ENCODE measurements around the gene CYTH2.
A peak's percentile ranks its signal among the peaks of the same experiment; 100 is the strongest.

The CYTH2 gene

DNA sequence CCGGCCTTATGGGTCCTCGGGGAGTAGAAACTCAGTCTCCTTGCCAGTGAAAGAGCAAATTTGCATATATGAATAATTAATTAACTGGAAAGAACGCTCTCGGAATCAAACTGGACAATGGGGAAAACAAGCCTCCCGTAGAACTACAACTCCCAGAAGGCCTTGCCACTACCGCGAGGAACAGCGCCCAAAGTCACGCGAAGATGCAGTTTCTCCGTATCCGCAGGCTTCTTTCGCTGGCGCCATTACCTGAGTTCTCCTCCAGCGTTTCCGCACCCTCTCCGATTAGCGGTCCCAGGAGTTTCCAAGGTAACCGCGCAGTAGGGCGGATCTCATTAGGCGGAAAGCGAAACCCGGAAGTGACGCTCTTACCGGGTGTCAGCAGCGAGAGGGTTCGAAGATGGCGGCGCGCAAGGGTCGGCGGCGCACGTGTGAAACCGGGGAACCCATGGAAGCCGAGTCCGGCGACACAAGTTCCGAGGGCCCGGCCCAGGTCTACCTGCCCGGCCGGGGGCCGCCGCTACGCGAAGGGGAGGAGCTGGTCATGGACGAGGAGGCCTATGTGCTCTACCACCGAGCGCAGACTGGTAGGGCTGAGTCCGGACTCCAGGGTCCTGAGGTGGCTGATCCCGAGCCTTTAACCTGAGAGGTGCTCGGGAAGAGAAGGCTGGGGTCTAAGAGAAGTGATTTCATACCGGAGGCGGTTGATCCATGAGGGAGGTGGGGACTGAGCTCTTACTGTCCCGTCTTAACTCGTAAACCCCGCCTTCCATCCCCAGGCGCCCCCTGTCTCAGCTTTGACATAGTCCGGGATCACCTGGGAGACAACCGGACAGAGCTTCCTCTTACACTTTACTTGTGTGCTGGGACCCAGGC is 23.3 kb upstream of the CYTH2 start, which contains the start of gene GRWD1:
Gene GRWD1, plus strand, starts transcription at position 378 of the 876 bp plus-strand sequence. Its CDS starts 23 bp downstream, at position 401.
- peak; percentile 95 for FAIRE-seq
- peak; percentile 95 for DNase-seq (ENCODE audit: insufficient read length, low spot score)
- TF ChIP-seq POLR2A (IDR thresholded peaks at IDR 0.05; ENCODE audit: low read depth, low read length), result peak; percentile 55

DNA sequence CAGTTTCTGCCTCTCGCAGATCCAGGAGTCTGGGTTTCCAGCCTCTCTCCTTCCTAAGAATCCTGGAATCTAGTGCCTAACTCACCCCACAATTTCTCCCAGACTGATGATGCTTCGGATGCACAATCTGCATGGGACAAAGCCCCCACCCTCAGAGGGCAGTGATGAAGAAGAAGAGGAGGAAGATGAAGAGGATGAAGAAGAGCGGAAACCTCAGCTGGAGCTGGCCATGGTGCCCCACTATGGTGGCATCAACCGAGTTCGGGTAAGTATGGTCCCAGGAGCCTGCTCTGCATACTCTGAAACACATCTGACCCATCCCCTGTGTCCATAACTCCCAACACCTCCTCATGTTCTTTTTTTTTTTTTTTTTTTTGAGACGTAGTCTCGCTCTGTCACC is 22.6 kb upstream of the CYTH2 start:
- FAIRE-seq (no peak), DNase-seq (ENCODE audit: insufficient read length, low spot score) (no peak)
- TF ChIP-seq POLR2A (IDR thresholded peaks at IDR 0.05; ENCODE audit: low read depth, low read length), result no peak

DNA sequence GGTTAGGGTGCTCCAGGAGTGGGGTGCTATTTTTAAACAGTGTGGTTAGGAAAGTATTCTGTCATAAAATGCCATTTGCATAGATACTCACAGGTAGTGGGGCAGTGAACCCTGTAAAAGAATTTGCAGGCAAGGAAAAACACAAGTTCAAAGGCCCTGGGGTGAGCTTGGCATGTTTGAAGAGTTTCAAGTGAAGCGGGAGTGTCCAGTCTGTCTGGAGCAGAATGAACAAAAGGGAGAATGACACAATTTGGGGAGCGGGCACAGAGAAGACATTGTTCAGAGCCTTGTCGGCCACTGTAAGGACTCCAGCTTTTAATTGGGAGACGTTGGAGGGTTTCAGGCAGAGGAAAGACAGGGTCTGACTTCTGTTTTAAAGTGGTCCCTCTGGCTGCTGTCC is 20.6 kb upstream of the CYTH2 start:
- no peak for TF ChIP-seq POLR2A (IDR thresholded peaks at IDR 0.05; ENCODE audit: low read depth, low read length)
- FAIRE-seq (no peak), DNase-seq (ENCODE audit: insufficient read length, low spot score) (no peak)

DNA sequence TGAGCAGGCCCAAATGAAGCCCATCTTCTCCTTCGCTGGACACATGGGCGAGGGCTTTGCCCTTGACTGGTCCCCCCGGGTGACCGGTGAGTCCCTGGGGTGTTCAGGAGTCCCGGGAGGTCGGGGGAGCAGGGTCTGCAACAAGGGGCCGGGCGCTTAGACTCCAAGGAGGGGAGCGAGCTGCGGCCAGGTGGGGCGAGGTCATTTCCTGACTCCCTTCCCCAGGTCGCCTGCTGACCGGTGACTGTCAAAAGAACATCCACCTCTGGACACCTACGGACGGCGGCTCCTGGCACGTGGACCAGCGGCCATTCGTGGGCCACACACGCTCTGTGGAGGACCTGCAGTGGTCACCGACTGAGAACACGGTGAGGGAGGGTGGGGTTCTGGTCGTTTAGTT is 18.7 kb upstream of the CYTH2 start:
- no peak for FAIRE-seq
- TF ChIP-seq POLR2A (IDR thresholded peaks at IDR 0.05; ENCODE audit: low read depth, low read length), result no peak
- DNase-seq (ENCODE audit: insufficient read length, low spot score), result no peak

DNA sequence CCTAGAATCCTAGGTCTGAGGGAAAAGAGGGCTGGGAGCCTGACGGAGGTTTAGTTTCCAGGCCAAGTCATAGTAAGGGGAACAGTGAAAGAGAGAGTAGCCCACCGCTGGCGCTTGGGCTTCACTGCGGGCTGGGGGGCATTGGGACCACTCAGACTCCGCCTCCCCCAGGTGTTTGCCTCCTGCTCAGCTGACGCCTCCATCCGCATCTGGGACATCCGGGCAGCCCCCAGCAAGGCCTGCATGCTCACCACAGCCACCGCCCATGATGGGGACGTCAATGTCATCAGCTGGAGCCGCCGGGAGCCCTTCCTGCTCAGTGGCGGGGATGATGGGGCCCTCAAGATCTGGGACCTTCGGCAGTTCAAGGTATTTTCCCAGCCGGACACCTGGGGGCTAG is 18.3 kb upstream of the CYTH2 start:
- DNase-seq (ENCODE audit: insufficient read length, low spot score), result no peak
- TF ChIP-seq POLR2A (IDR thresholded peaks at IDR 0.05; ENCODE audit: low read depth, low read length), result no peak
- FAIRE-seq, result no peak

- no peak for TF ChIP-seq POLR2A (IDR thresholded peaks at IDR 0.05; ENCODE audit: low read depth, low read length)
- FAIRE-seq (no peak), DNase-seq (ENCODE audit: insufficient read length, low spot score) (no peak)
These were observed 17.5 kb upstream of the CYTH2 start for GRCh38 chr19:48451624-48452023.

DNA sequence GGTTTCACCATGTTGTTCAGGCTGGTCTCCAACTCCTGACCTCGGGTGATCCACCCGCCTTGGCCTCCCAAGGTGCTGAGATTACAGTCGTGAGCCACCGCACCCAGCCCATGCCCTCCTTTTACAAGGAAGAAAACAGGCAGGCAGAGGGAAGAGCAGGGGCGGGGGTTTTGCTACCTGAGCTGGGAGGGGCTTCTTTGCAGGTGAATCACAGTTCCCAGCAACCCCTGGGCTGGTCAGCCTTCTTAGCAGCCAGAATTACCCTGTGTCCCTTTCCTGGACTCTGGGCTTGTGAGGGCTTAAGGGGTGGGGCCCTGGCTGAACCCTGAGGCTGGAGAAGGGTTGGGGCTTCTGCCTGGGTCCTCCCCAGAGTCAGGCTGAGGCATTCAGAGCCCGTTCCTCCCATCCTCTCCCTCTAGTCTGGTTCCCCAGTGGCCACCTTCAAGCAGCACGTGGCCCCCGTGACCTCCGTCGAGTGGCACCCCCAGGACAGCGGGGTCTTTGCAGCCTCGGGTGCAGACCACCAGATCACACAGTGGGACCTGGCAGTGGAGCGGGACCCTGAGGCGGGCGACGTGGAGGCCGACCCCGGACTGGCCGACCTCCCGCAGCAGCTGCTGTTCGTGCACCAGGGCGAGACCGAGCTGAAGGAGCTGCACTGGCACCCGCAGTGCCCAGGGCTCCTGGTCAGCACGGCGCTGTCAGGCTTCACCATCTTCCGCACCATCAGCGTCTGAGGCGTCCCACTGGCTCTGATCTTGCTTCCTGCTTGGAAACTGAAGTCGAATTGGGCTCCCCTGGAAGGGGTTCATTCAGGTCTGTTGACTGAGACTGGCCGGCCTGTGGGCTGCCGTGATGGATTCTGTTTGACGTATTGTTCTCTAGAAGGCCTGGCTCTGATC is 16.6 kb upstream of the CYTH2 start:
- TF ChIP-seq POLR2A (IDR thresholded peaks at IDR 0.05; ENCODE audit: low read depth, low read length), result no peak
- no peak for FAIRE-seq
- no peak for DNase-seq (ENCODE audit: insufficient read length, low spot score)

DNA sequence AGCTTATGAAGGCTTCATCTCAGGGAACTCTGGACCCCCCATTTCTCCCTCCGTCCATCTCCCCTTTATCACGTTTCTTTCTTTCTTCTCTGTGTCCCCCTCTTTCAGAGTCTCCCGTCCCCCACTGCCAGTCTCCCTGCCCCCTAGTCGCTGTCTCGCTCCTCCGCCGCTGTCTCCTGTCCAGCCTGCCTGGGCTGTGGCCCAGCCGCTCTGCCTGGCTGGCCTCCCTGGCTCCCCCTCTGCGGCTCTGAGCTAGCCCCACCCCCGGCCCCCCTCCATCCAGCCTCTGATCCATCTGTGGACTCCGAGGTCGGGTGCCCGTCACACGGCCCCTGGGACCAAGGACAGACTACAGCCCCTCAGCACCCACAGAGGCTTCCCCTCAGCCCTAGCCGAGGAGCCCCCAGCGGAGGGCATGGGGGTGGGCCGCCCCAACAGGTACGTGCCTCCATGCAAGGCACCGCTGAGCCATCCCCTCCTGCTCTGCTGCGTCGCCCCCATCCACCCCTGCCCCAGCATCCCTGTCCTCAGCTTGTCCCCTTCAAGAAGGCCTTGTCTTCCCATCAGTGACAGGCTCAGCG is 14.9 kb upstream of the CYTH2 start:
- no peak for DNase-seq (ENCODE audit: insufficient read length, low spot score)

DNA sequence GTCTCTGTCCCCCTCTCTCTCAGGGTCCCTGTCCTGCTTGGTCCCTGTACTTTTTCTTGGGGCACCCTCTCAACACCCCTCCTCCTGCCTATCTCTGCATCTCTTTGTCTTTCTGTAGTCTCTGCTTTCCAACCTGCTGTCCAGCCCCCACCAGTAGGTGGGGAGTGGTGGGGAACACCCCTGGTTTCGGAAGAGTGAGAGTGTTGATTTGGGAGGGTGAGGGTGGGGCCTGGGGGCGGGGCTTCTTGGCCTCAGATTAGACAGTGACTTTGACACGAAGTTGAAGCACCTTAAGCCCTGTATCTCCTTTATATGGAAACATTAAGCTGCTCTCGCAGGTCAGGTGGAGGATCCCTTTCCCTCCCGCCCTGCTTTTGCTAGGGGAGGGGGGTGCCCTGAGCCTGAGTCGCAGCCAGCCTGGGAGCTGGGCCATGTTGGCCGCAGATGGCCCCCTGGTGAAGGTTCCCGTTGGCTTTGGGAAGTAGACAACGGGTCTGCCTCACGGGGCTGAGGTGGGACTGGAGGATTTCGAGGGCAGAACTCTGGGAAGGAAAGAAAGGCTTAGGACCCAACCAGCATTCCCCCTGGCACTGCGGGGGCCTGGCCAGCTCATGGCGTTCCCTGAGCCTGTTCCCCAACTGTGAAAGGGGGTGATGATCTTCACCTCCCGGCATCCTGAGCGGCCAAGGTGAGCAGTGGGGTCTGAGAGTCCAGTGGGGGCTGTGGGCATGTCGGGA is 13.8 kb upstream of the CYTH2 start, which contains the start of gene KCNJ14:
Gene KCNJ14, plus strand, starts transcription at position 404 of the 737 bp plus-strand sequence. CDS start 6,151 bp downstream, outside the sequence.
- no peak for TF ChIP-seq POLR2A (IDR thresholded peaks at IDR 0.05; ENCODE audit: low read depth, low read length)
- FAIRE-seq, result no peak

More for the DNA sequence above, 14.9 kb upstream of the CYTH2 start:
- no peak for TF ChIP-seq POLR2A (IDR thresholded peaks at IDR 0.05; ENCODE audit: low read depth, low read length)
- no peak for FAIRE-seq

DNA sequence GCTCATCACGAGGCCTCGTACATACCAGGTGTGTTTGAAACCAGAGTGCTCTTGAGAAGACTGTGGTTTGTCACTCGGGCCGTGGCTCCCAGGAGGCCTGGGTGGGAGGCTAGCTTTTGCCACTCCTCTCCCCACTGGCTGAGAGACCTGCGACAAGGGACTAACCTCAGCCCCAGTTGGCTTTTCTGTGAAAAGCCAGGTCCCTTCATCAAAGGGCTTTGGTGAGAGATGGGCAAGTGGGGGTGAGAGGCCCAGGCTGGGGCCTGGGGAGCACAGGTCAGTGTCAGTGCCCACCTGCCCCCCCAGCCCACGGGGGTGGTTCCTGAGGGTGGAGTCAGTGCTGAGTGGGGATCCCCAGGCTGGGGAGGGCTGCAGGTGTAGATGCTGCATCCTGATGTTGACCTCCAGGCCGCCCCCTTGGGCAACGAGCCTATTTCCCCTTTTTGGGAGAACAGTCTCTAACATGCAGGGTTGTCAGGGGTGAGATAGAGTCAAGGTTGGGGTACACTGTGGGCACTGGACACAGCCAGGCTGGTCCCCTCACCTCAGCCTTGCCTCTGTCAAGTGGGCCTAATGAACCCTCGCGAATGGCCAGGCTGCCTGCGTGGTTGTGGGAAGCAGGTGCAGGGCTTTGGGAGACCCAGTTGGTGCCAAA is 13.1 kb upstream of the CYTH2 start:
- DNase-seq (ENCODE audit: insufficient read length, low spot score) (no peak), FAIRE-seq (no peak)
- no peak for TF ChIP-seq POLR2A (IDR thresholded peaks at IDR 0.05; ENCODE audit: low read depth, low read length)

More for the DNA sequence above, 13.8 kb upstream of the CYTH2 start, which contains the start of gene KCNJ14:
- DNase-seq (ENCODE audit: insufficient read length, low spot score), result no peak

GRCh38 chr19:48456864-48457263 is 12.3 kb upstream of the CYTH2 start:
- DNase-seq (ENCODE audit: insufficient read length, low spot score) (no peak), FAIRE-seq (no peak)
- TF ChIP-seq POLR2A (IDR thresholded peaks at IDR 0.05; ENCODE audit: low read depth, low read length), result no peak

DNA sequence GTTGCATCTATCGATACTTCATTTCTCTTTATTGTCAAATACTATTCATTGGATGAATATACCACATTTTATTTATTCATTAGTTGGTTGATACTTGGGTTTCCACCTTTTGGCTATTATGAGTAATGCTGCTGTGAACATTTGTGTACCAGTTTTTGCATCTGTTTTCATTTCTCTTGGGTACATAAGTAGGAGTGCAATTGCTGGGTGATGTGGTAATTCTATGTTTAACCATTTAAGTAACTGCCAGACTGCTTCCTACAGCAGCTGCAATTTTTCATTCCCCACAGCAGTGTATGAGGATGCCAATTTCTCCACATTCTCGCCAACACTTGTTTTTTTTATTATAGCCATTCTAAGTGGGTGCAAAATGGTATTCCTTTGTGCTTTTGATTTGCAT is 11.2 kb upstream of the CYTH2 start:
- TF ChIP-seq POLR2A (IDR thresholded peaks at IDR 0.05; ENCODE audit: low read depth, low read length), result no peak
- no peak for FAIRE-seq
- no peak for DNase-seq (ENCODE audit: insufficient read length, low spot score)

DNA sequence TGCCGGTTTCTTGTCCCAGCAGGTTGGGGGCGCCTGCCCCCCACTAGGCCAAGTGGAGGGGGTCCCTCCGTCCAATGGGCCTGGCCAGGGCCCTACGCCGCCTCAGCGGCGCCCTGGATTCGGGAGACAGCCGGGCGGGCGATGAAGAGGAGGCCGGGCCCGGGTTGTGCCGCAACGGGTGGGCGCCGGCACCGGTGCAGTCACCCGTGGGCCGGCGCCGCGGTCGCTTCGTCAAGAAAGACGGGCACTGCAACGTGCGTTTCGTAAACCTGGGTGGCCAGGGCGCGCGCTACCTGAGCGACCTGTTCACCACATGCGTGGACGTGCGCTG is 7.6 kb upstream of the CYTH2 start:
- no peak for TF ChIP-seq POLR2A (IDR thresholded peaks at IDR 0.05; ENCODE audit: low read depth, low read length)
- DNase-seq (ENCODE audit: insufficient read length, low spot score), result no peak
- no peak for FAIRE-seq

Measured in H54 (cell line).